OCI-LY1 (cell line): ENCODE data around the gene F2R.

Experiments used
- H2AFZ ChIP-seq: fragments of 200-600 bp; sonication (generic), shearing (Covaris generic); 2 replicates; pipeline ENCODE4 v1.6.0; 2014; ENCODE audit warnings: antibody characterized with exemption, mild to moderate bottlenecking, low read length
- H3F3A ChIP-seq: fragments of 200-600 bp; sonication (generic), shearing (Covaris generic); 2 replicates; pipeline ENCODE4 v1.6.0; 2014; ENCODE audit warnings: mild to moderate bottlenecking, antibody characterized with exemption, low read length, moderate library complexity; ENCODE audit not compliant: insufficient read depth
- H3K27ac ChIP-seq: fragments of 200-600 bp; sonication (generic); 2 replicates; pipeline ENCODE4 v1.5.1; 2014; ENCODE audit warnings: low read length, mixed run types, mild to moderate bottlenecking, low read depth; ENCODE audit not compliant: poor library complexity, severe bottlenecking
- H3K27me3 ChIP-seq: fragments of 200-600 bp; sonication (generic); 2 replicates; pipeline ENCODE4 v1.6.0; 2014; ENCODE audit warnings: antibody characterized with exemption, mild to moderate bottlenecking, low read length, moderate library complexity; ENCODE audit not compliant: insufficient read depth
- H3K36me3 ChIP-seq: fragments of 200-600 bp; sonication (generic); 2 replicates; pipeline ENCODE4 v1.6.1; 2014; ENCODE audit warnings: mild to moderate bottlenecking, antibody characterized with exemption, low read length, moderate library complexity, mixed read lengths; ENCODE audit not compliant: insufficient read depth
- H3K4me1 ChIP-seq: fragments of 200-600 bp; sonication (generic); 2 replicates; pipeline ENCODE4 v1.5.1; 2014; ENCODE audit warnings: mild to moderate bottlenecking, low read length, moderate library complexity; ENCODE audit not compliant: insufficient read depth, severe bottlenecking
- H3K4me2 ChIP-seq: fragments of 200-600 bp; sonication (generic), shearing (Covaris generic); 2 replicates; pipeline ENCODE4 v1.6.1; 2014; ENCODE audit warnings: low read length
- H3K4me3 ChIP-seq: fragments of 200-600 bp; sonication (generic); 2 replicates; pipeline ENCODE4 v1.5.1; 2014; ENCODE audit warnings: low read length, low read depth, mild to moderate bottlenecking, mixed read lengths; ENCODE audit not compliant: poor library complexity, severe bottlenecking
- H3K79me2 ChIP-seq: fragments of 200-600 bp; shearing (Covaris generic); 2 replicates; pipeline ENCODE4 v1.6.1; 2016; ENCODE audit warnings: mixed run types, low read length, mixed read lengths; ENCODE audit not compliant: insufficient read depth
- H3K9ac ChIP-seq: fragments of 200-600 bp; sonication (generic), shearing (Covaris generic); 2 replicates; pipeline ENCODE4 v1.6.1; 2014; ENCODE audit warnings: mild to moderate bottlenecking, low read length, mixed read lengths
- H3K9me2 ChIP-seq: fragments of 200-600 bp; sonication (generic), shearing (Covaris generic); 2 replicates; pipeline ENCODE4 v1.6.1; 2014; ENCODE audit warnings: low read depth, mild to moderate bottlenecking, low read length, mixed read lengths
- H3K9me3 ChIP-seq: fragments of 200-600 bp; shearing (Covaris generic); 2 replicates; pipeline ENCODE4 v1.6.1; 2014; ENCODE audit warnings: low read length, mixed read lengths
- H4K20me1 ChIP-seq: fragments of 200-600 bp; sonication (generic), shearing (Covaris generic); 2 replicates; pipeline ENCODE4 v1.6.0; 2016; ENCODE audit warnings: mild to moderate bottlenecking, low read length; ENCODE audit not compliant: insufficient read depth
- CTCF ChIP-seq: fragments of 200-600 bp; sonication (generic), shearing (Covaris generic); IDR thresholded peaks from 2 replicates; pipeline ENCODE4 v1.5.1; 2017; ENCODE audit warnings: mild to moderate bottlenecking, antibody characterized with exemption, low read length, moderate library complexity, mixed read lengths
- EZH2 ChIP-seq: fragments of 200-600 bp; sonication (generic), shearing (Covaris generic); IDR thresholded peaks from 2 replicates; pipeline ENCODE4 v1.8.0; 2017; ENCODE audit warnings: borderline replicate concordance, mixed run types, mild to moderate bottlenecking, antibody characterized with exemption, low read length, moderate library complexity, mixed read lengths

The F2R gene

GRCh38 chr5:76745670-76746069 is 29.7 kb downstream of the F2R start:
- Histone ChIP-seq H3K79me2 (no peaks in the 10 kb centered on the region), H4K20me1 (no peaks in the 10 kb centered on the region), H3K4me2 (no peak overlapping the region), H3K36me3 (no peaks in the 10 kb centered on the region), H3K4me1 (no peaks in the 10 kb centered on the region), H3K9ac (no peak overlapping the region), H3K27ac (no peak overlapping the region), H2AFZ (no peak overlapping the region), H3K9me3 (no peaks in the 10 kb centered on the region), H3K4me3 (no peak overlapping the region), H3K27me3 (no peaks in the 10 kb centered on the region), H3F3A (no peaks in the 10 kb centered on the region), H3K9me2 (no peaks in the 10 kb centered on the region)
- TF ChIP-seq CTCF (no peak), EZH2 (no peak)

- no peak for TF ChIP-seq EZH2
- TF ChIP-seq CTCF, result no peak
- no peaks in the 10 kb centered on the region for H3K9me3 ChIP-seq
- H3K27me3 ChIP-seq, result no peaks in the 10 kb centered on the region
- no peaks in the 10 kb centered on the region for H3K79me2 ChIP-seq
- H3K9me2 ChIP-seq, result no peaks in the 10 kb centered on the region
- H3K27ac ChIP-seq, result no peak overlapping the region
- H2AFZ ChIP-seq, result no peak overlapping the region
- H3K36me3 ChIP-seq, result no peaks in the 10 kb centered on the region
- no peaks in the 10 kb centered on the region for H3F3A ChIP-seq
- H4K20me1 ChIP-seq, result no peaks in the 10 kb centered on the region
- no peak overlapping the region for H3K4me2 ChIP-seq
- no peak overlapping the region for H3K4me3 ChIP-seq
- H3K4me1 ChIP-seq, result no peaks in the 10 kb centered on the region
- H3K9ac ChIP-seq, result no peak overlapping the region
Measured at GRCh38 chr5:76746677-76747076, 30.8 kb downstream of the F2R start.

- H3K9me2 ChIP-seq, result no peaks in the 10 kb centered on the region
- no peak for TF ChIP-seq CTCF
- no peak for TF ChIP-seq EZH2
- no peaks in the 10 kb centered on the region for H3K4me1 ChIP-seq
- H2AFZ ChIP-seq, result no peak overlapping the region
- H4K20me1 ChIP-seq, result no peaks in the 10 kb centered on the region
- no peaks in the 10 kb centered on the region for H3F3A ChIP-seq
- H3K79me2 ChIP-seq, result no peaks in the 10 kb centered on the region
- no peak overlapping the region for H3K4me2 ChIP-seq
- H3K4me3 ChIP-seq, result no peak overlapping the region
- no peaks in the 10 kb centered on the region for H3K9me3 ChIP-seq
- H3K27ac ChIP-seq, result no peak overlapping the region
- H3K27me3 ChIP-seq, result no peaks in the 10 kb centered on the region
- H3K36me3 ChIP-seq, result no peaks in the 10 kb centered on the region
- no peak overlapping the region for H3K9ac ChIP-seq
Measured at GRCh38 chr5:76747706-76748105, 31.8 kb downstream of the F2R start.
